H1 (cell line): ENCODE measurements around the gene RGL3. TPM values are rescaled to one million over a fixed set of nuclear protein-coding genes. Genes with fewer than 3 reads are reported as not detected.

Source experiments
- CTCF ChIA-PET: fragments of 300-600 bp; sonication (Branson Sonifier 250); formaldehyde crosslinking; loops from one replicate; lab custom pipeline; 2021; ENCODE audit not compliant: partially characterized antibody; lab: Charles Lee
- POLR2A ChIA-PET: fragments of 300-600 bp; sonication (Branson Sonifier 250); formaldehyde crosslinking; loops from one replicate; lab custom pipeline; 2021; ENCODE audit warnings: inconsistent platforms; ENCODE audit not compliant: partially characterized antibody; lab: Charles Lee
- DNase-seq, 2 experiments: peaks; one replicate each; pipeline versions ENCODE4 v3.0.0 to v3.0.0-alpha.2; 2010 to 2022; ENCODE audit warnings: low spot score in 2 of 2, low read depth in 1 of 2, mixed read lengths in 1 of 2
- FAIRE-seq: peaks from 2 replicates; lab custom pipeline; 2011; peaks lifted over from hg19 to GRCh38; lab: Jason Lieb, UNC
- H2AFZ ChIP-seq: 2 replicates; pipeline ENCODE4 v1.8.1; 2012; ENCODE audit warnings: low read length, inconsistent platforms
- H2AK5ac ChIP-seq: 2 replicates; pipeline ENCODE4 v1.6.1; 2013; ENCODE audit warnings: low read depth, low read length
- H2BK120ac ChIP-seq: replicated peaks from 2 replicates; pipeline ENCODE3; 2013; ENCODE audit warnings: low read depth, low read length, inconsistent platforms
- H2BK12ac ChIP-seq: 2 replicates; pipeline ENCODE4 v1.6.1; 2013; ENCODE audit warnings: low read depth, low read length
- H2BK15ac ChIP-seq: 2 replicates; pipeline ENCODE4 v1.6.1; 2013; ENCODE audit warnings: low read length
- H2BK20ac ChIP-seq: 2 replicates; pipeline ENCODE4 v1.6.1; 2013; ENCODE audit warnings: low read length
- H2BK5ac ChIP-seq: 2 replicates; pipeline ENCODE4 v1.6.1; 2013; ENCODE audit warnings: low read depth, low read length
- H3K14ac ChIP-seq: 2 replicates; pipeline ENCODE4 v1.6.1; 2013; ENCODE audit warnings: inconsistent platforms; ENCODE audit not compliant: insufficient read length
- H3K18ac ChIP-seq: 2 replicates; pipeline ENCODE4 v1.6.1; 2013; ENCODE audit warnings: low read length; ENCODE audit errors: extremely low read depth
- H3K23ac ChIP-seq: 2 replicates; pipeline ENCODE4 v1.6.1; 2013; ENCODE audit warnings: inconsistent platforms; ENCODE audit not compliant: insufficient read length
- H3K23me2 ChIP-seq: 2 replicates; pipeline ENCODE4 v1.6.1; 2013; ENCODE audit warnings: low read depth, low read length
- H3K27ac ChIP-seq: 2 replicates; pipeline ENCODE4 v1.6.1; 2011; ENCODE audit warnings: low read depth, low read length, inconsistent platforms
- H3K27me3 ChIP-seq, 4 experiments: replicated peaks in 1 of 4; 1 replicate in 1 of 4; 2 replicates in 3 of 4; pipeline versions ENCODE4 v1.6.1 to v1.8.1; 2011 to 2013; ENCODE audit warnings: low read length in 3 of 4, mild to moderate bottlenecking in 3 of 4, inconsistent platforms in 2 of 4, mixed read lengths in 2 of 4, moderate library complexity in 1 of 4; ENCODE audit not compliant: control insufficient read depth in 3 of 4, insufficient read depth in 3 of 4; ENCODE audit errors: extremely low read depth in 1 of 4
- H3K36me3 ChIP-seq, 4 experiments: 2 replicates each; pipeline versions ENCODE4 v1.6.1 to v1.8.1; 2011 to 2013; ENCODE audit warnings: mild to moderate bottlenecking in 4 of 4, low read length in 3 of 4, moderate library complexity in 2 of 4, control low read depth in 1 of 4, inconsistent platforms in 1 of 4; ENCODE audit not compliant: insufficient read depth in 4 of 4, control insufficient read depth in 2 of 4
- H3K4ac ChIP-seq: replicated peaks from 2 replicates; pipeline ENCODE3; 2013; ENCODE audit warnings: low read length, low read depth, mixed read lengths, inconsistent platforms; ENCODE audit not compliant: insufficient read length
- H3K4me1 ChIP-seq, 4 experiments: replicated peaks in 1 of 4; 1 replicate in 1 of 4; 2 replicates in 3 of 4; pipeline versions ENCODE4 v1.6.1 to v1.8.1; 2011 to 2013; ENCODE audit warnings: low read length in 3 of 4, inconsistent platforms in 2 of 4, mixed read lengths in 1 of 4; ENCODE audit not compliant: insufficient read depth in 4 of 4, control insufficient read depth in 3 of 4
- H3K4me2 ChIP-seq, 2 experiments: 2 replicates each; pipeline versions ENCODE4 v1.6.1 to v1.8.1; 2011 to 2013; ENCODE audit warnings: low read depth in 2 of 2, low read length in 2 of 2, control low read depth in 1 of 2, inconsistent platforms in 1 of 2, mild to moderate bottlenecking in 1 of 2; ENCODE audit not compliant: insufficient read depth in 1 of 2
- H3K4me3 ChIP-seq, 4 experiments: fragments of 200-600, 300-600 bp in 1 of 4; sonication (generic), shearing (Covaris generic), sonication (Bioruptor Twin) in 1 of 4; 2 replicates each; pipeline versions ENCODE4 v1.5.1 to v1.8.1; 2011 to 2016; ENCODE audit warnings: low read length in 4 of 4, low read depth in 3 of 4, control low read depth in 2 of 4, inconsistent platforms in 2 of 4, mild to moderate bottlenecking in 2 of 4, mixed read lengths in 1 of 4, moderate library complexity in 1 of 4; ENCODE audit not compliant: insufficient read depth in 2 of 4; ENCODE audit errors: extremely low read depth in 1 of 4
- H3K56ac ChIP-seq: replicated peaks from 2 replicates; pipeline ENCODE3; 2013; ENCODE audit warnings: low read depth, mild to moderate bottlenecking, mixed read lengths, low read length, inconsistent platforms; ENCODE audit not compliant: insufficient read length
- H3K79me1 ChIP-seq: 2 replicates; pipeline ENCODE4 v1.6.1; 2013; ENCODE audit warnings: low read depth, low read length, control low read depth
- H3K79me2 ChIP-seq, 2 experiments: 2 replicates each; pipeline versions ENCODE4 v1.6.1 to v1.8.1; 2012 to 2013; ENCODE audit warnings: low read length in 2 of 2, mild to moderate bottlenecking in 2 of 2, inconsistent platforms in 1 of 2; ENCODE audit not compliant: insufficient read depth in 2 of 2, control insufficient read depth in 1 of 2
- H3K9ac ChIP-seq, 4 experiments: replicated peaks in 1 of 4; 1 replicate in 1 of 4; 2 replicates in 3 of 4; pipeline versions ENCODE4 v1.6.1 to v1.8.1; 2011 to 2013; ENCODE audit warnings: low read depth in 3 of 4, low read length in 3 of 4, control low read depth in 2 of 4, mild to moderate bottlenecking in 2 of 4, moderate library complexity in 2 of 4, inconsistent platforms in 1 of 4; ENCODE audit errors: extremely low read depth in 1 of 4
- H3K9me3 ChIP-seq, 2 experiments: 2 replicates each; pipeline versions ENCODE4 v1.6.1 to v1.8.1; 2012 to 2013; ENCODE audit warnings: mild to moderate bottlenecking in 2 of 2, moderate library complexity in 2 of 2, control low read depth in 1 of 2, inconsistent platforms in 1 of 2, low read depth in 1 of 2, low read length in 1 of 2, mixed read lengths in 1 of 2; ENCODE audit not compliant: insufficient read depth in 2 of 2
- H4K20me1 ChIP-seq, 2 experiments: replicated peaks in 1 of 2; 2 replicates each; pipeline versions ENCODE3 to v1.8.1; 2011 to 2013; ENCODE audit warnings: inconsistent platforms in 2 of 2, low read length in 2 of 2, mild to moderate bottlenecking in 1 of 2; ENCODE audit not compliant: insufficient read depth in 2 of 2, control insufficient read depth in 1 of 2
- H4K5ac ChIP-seq: 2 replicates; pipeline ENCODE4 v1.6.1; 2013; ENCODE audit warnings: low read length, low read depth, mixed read lengths, inconsistent platforms; ENCODE audit not compliant: insufficient read length
- H4K8ac ChIP-seq: 2 replicates; pipeline ENCODE4 v1.8.0; 2013; ENCODE audit warnings: mild to moderate bottlenecking, moderate library complexity, low read length, inconsistent platforms; ENCODE audit not compliant: insufficient read depth; ENCODE audit errors: extremely low read depth
- H4K91ac ChIP-seq: replicated peaks from 2 replicates; pipeline ENCODE3; 2013; ENCODE audit warnings: low read length, mixed read lengths, inconsistent platforms; ENCODE audit not compliant: insufficient read length
- ASH2L ChIP-seq: fragments of 200-600, 300-600 bp; sonication (generic); IDR thresholded peaks from one replicate; pipeline ENCODE4 v1.7.1; 2017; ENCODE audit warnings: low read length
- BACH1 ChIP-seq: IDR thresholded peaks from 2 replicates; pipeline ENCODE4 v1.6.1; 2012; ENCODE audit warnings: low read length, improper control_type of control experiment
- CBX5 ChIP-seq: fragments of 300-800, 300-1000 bp; sonication (generic); IDR thresholded peaks from 2 replicates; pipeline ENCODE4 v1.7.1; 2016; ENCODE audit warnings: antibody characterized with exemption, low read length, low read depth
- E2F6 ChIP-seq: IDR thresholded peaks from 2 replicates; pipeline ENCODE4 v1.6.1; 2012; ENCODE audit warnings: inconsistent platforms
- HDAC6 ChIP-seq: IDR thresholded peaks from one replicate; pipeline ENCODE4 v1.7.1; 2012; ENCODE audit warnings: low read depth, mild to moderate bottlenecking, inconsistent platforms, low read length, moderate library complexity
- KDM1A ChIP-seq: fragments of 200-600, 300-600 bp; sonication (generic); IDR thresholded peaks from 2 replicates; pipeline ENCODE4 v1.7.1; 2016; ENCODE audit warnings: mild to moderate bottlenecking, low read length, borderline replicate concordance
- POLR2A ChIP-seq, 2 experiments: IDR thresholded peaks; 1 replicate in 1 of 2; 2 replicates in 1 of 2; pipeline ENCODE4 v1.6.1; 2011; ENCODE audit warnings: low read depth in 2 of 2, low read length in 2 of 2, mild to moderate bottlenecking in 2 of 2; ENCODE audit errors: control extremely low read depth in 1 of 2
- SAP30 ChIP-seq: fragments of 300-600 bp; sonication (generic); IDR thresholded peaks from 2 replicates; pipeline ENCODE4 v1.7.1; 2012; ENCODE audit warnings: low read length, moderate library complexity, mild to moderate bottlenecking, inconsistent platforms; ENCODE audit not compliant: insufficient read depth, insufficient replicate concordance
- SP4 ChIP-seq: IDR thresholded peaks from 2 replicates; pipeline ENCODE4 v1.6.1; 2012; ENCODE audit warnings: low read length, inconsistent platforms
- ZNF274 ChIP-seq: IDR thresholded peaks from 2 replicates; pipeline ENCODE4 v1.7.0; 2012; ENCODE audit warnings: low read length, borderline replicate concordance; ENCODE audit errors: extremely low read depth
- WGBS, 2 experiments: shearing (Covaris generic) in 1 of 2; methylation state at CpG; one replicate each; pipeline versions ENCODE4 v1.1.6 to v1.1.7; 2013 to 2015; ENCODE audit warnings: low lambda C conversion rate in 2 of 2, mixed read lengths in 2 of 2, inconsistent platforms in 1 of 2, low coverage in 1 of 2, missing lambda C conversion rate in 1 of 2; ENCODE audit not compliant: insufficient replicate concordance in 2 of 2, insufficient coverage in 1 of 2, insufficient read length in 1 of 2; ENCODE audit errors: extremely low coverage in 1 of 2, missing lambda C conversion rate in 1 of 2; 5-methylcytosine and 5-hydroxymethylcytosine counted together
- polyA plus RNA-seq, 7 experiments: library from polyadenylated mRNA; depleted of rRNA in 3 of 7; stranded (reverse) in 5 of 7; unstranded in 2 of 7; fragments of >200 nt in 5 of 7; fragments of 200-250 nt in 2 of 7; gene quantifications; 1 replicate in 5 of 7; 2 replicates in 1 of 7; 4 replicates in 1 of 7; pipeline versions ENCODE4 v1.2.1 to v1.2.3, GENCODE V29; 2011 to 2013; ENCODE audit warnings: missing spikeins in 2 of 7, mixed read lengths in 2 of 7
- total RNA-seq: library from RNA; stranded (reverse); fragmentation: NEBNext Ultra II Directional; extraction: Animal tissue kit (Norgen Biotek cat#: 25700); gene quantifications from 2 replicates; pipeline ENCODE4 v1.2.1, GENCODE V29; 2021

RGL3 gene
- total and polyA plus RNA-seq, 2 of the 8 experiments (the other 6 are each of a cell fraction or from before 2014, with no cell fraction given): 36.9 to 40.9 TPM

- peak overlapping the region; percentile 10; the same call in 1 of the 2 replicates for H2AFZ ChIP-seq
- H3K9ac ChIP-seq: no peak overlapping the region
- H3K23me2 ChIP-seq: peaks cover 34% of the 10 kb centered on the region
- ChIA-PET CTCF (interaction anchor here (0.9 to 13.7 kb wide), 11 partner anchors 14 to 138 kb away, joined by 3 to 197 read pairs (median 5); partner anchors contain the start of genes EPOR, ODAD3, PRKCSH and SWSAP1), POLR2A (interaction anchor here (0.6 to 4.9 kb wide), 17 partner anchors 10 to 996 kb away, joined by 3 to 29 read pairs (median 4); partner anchors contain the start of genes ELAVL3, EPOR, ODAD3 and PRKCSH)
- peaks cover 5% of the 10 kb centered on the region for H3K79me1 ChIP-seq
- H3K18ac ChIP-seq: no peak overlapping the region; the same call in 1 of the 2 replicates
- peak overlapping the region; percentile 57 for H4K91ac ChIP-seq
- no peak overlapping the region for H3K56ac ChIP-seq
- H4K20me1 ChIP-seq: no peaks in the 10 kb centered on the region
- no peaks in the 10 kb centered on the region for H3K79me2 ChIP-seq
- H3K23ac ChIP-seq: no peak overlapping the region
- H3K27ac ChIP-seq: no peak overlapping the region
- WGBS, 2 experiments: 6% methylated on average over 29 of the region's 46 CpGs; no CpG with 5 or more reads in 1 of the 2 experiments
- no peak overlapping the region for H2BK20ac ChIP-seq
- peak overlapping the region; percentile 90 to 98 for H3K4me2 ChIP-seq
- no peaks in the 10 kb centered on the region for H3K36me3 ChIP-seq
- H3K4me3 ChIP-seq: peak overlapping the region; percentile 37 to 76 (median 63)
- no peak for FAIRE-seq
- peaks cover 0 to 15% (median 8%) of the 10 kb centered on the region in 4 experiments; a peak in 5 of 7 replicates for H3K4me1 ChIP-seq
- peak overlapping the region; percentile 84; the same call in 1 of the 2 replicates for H2BK12ac ChIP-seq
- no peak overlapping the region for H3K4ac ChIP-seq
- no peak overlapping the region for H2BK120ac ChIP-seq
- no peaks in the 10 kb centered on the region for H3K9me3 ChIP-seq
- peak overlapping the region; percentile 82 for H4K8ac ChIP-seq
- H3K14ac ChIP-seq: no peak overlapping the region
- H2AK5ac ChIP-seq: no peak overlapping the region
- H2BK15ac ChIP-seq: 0 out of 2 replicates have a peak overlapping the region, but pooled peaks have one; percentile 2
- DNase-seq: peak in 1 of 2 experiments; percentile 86
- H3K27me3 ChIP-seq: peaks cover 2 to 28% (median 21%) of the 10 kb centered on the region in 4 experiments
- no peak overlapping the region for H4K5ac ChIP-seq
- peak overlapping the region; percentile 6; the same call in 1 of the 2 replicates for H2BK5ac ChIP-seq
- TF ChIP-seq SP4 (no peak), POLR2A (IDR thresholded peaks at IDR 0.05; ENCODE audit: control extremely low read depth in 1 of 2, low read depth in 2 of 2, low read length in 2 of 2) (no peak; a peak in 1 of 3 replicates), ASH2L (peak; percentile 36), CBX5 (no peak), HDAC6 (no peak), KDM1A (no peak), ZNF274 (no peak), SAP30 (no peak), E2F6 (no peak), BACH1 (no peak)
These were observed 1.6 kb upstream of the RGL3 start for GRCh38 chr19:11420429-11421370.
